Endothelial cell of umbilical vein (primary cell): ENCODE data around the gene ASPHD1. TPM values are rescaled to one million over a fixed set of nuclear protein-coding genes. Genes with fewer than 3 reads are reported as not detected.

ENCODE experiments used
- BruUV-seq: library from RNA; stranded (reverse); fragments of 400-500 nt; replicated peaks from 2 replicates; lab custom pipeline; 2021; lab: Mats Ljungman, UMichigan
- CTCF ChIA-PET: fragments of 300-600, 350-600 bp; sonication (Branson Sonifier 250); formaldehyde crosslinking; loops from one replicate; lab custom pipeline; 2021; ENCODE audit warnings: antibody characterized with exemption, inconsistent platforms; lab: Charles Lee
- POLR2A ChIA-PET: fragments of 300-600, 350-600 bp; sonication (Branson Sonifier 250); formaldehyde crosslinking; loops from one replicate; lab custom pipeline; 2021; ENCODE audit warnings: antibody characterized with exemption, inconsistent platforms; lab: Charles Lee
- DNase-seq: peaks from one replicate; pipeline ENCODE4 v3.0.0-alpha.2; 2011; ENCODE audit warnings: low read depth, low spot score
- FAIRE-seq: peaks from 2 replicates; lab custom pipeline; 2011; peaks lifted over from hg19 to GRCh38; lab: Jason Lieb, UNC
- H2AFZ ChIP-seq: 2 replicates; pipeline ENCODE4 v1.6.0; 2012; ENCODE audit warnings: low read depth, low read length, control low read depth, inconsistent platforms
- H3K27ac ChIP-seq: 2 replicates; pipeline ENCODE4 v1.5.1; 2011; ENCODE audit warnings: low read depth, mild to moderate bottlenecking, control low read depth, low read length, moderate library complexity; ENCODE audit not compliant: insufficient read depth
- H3K27me3 ChIP-seq, 2 experiments: 2 replicates each; pipeline versions ENCODE4 v1.6.0 to v1.6.1; 2011; ENCODE audit warnings: low read length in 2 of 2, mixed read lengths in 1 of 2; ENCODE audit not compliant: control insufficient read depth in 2 of 2, insufficient read depth in 2 of 2
- H3K36me3 ChIP-seq, 2 experiments: 2 replicates in 1 of 2; 3 replicates in 1 of 2; pipeline ENCODE4 v1.5.1; 2011; ENCODE audit warnings: low read length in 2 of 2, mild to moderate bottlenecking in 1 of 2, moderate library complexity in 1 of 2; ENCODE audit not compliant: control insufficient read depth in 2 of 2, insufficient read depth in 2 of 2; ENCODE audit errors: extremely low read depth in 1 of 2
- H3K4me1 ChIP-seq: 3 replicates; pipeline ENCODE4 v1.5.1; 2011; ENCODE audit warnings: mild to moderate bottlenecking, low read length; ENCODE audit not compliant: control insufficient read depth, insufficient read depth; ENCODE audit errors: extremely low read depth
- H3K4me2 ChIP-seq: 2 replicates; pipeline ENCODE4 v1.6.1; 2011; ENCODE audit warnings: low read length, control low read depth, mixed read lengths; ENCODE audit not compliant: insufficient read depth
- H3K4me3 ChIP-seq, 3 experiments: fragments of 200-600 bp in 1 of 3; sonication (generic), shearing (Covaris generic) in 1 of 3; replicated peaks in 1 of 3; 2 replicates each; pipeline ENCODE4 v1.5.1; 2011 to 2016; ENCODE audit warnings: control low read depth in 3 of 3, low read length in 3 of 3, mild to moderate bottlenecking in 2 of 3, inconsistent platforms in 1 of 3, low read depth in 1 of 3, moderate library complexity in 1 of 3; ENCODE audit not compliant: insufficient read depth in 1 of 3
- H3K79me2 ChIP-seq: 2 replicates; pipeline ENCODE4 v1.6.0; 2012; ENCODE audit warnings: low read length, inconsistent platforms; ENCODE audit not compliant: control insufficient read depth, insufficient read depth
- H3K9ac ChIP-seq: replicated peaks from 2 replicates; pipeline ENCODE3; 2011; ENCODE audit warnings: low read length, control low read depth; ENCODE audit not compliant: insufficient read depth; ENCODE audit errors: extremely low read depth
- H3K9me1 ChIP-seq: replicated peaks from 3 replicates; pipeline ENCODE4 v1.6.0; 2011; ENCODE audit warnings: mild to moderate bottlenecking, low read length; ENCODE audit not compliant: control insufficient read depth, insufficient read depth; ENCODE audit errors: extremely low read depth
- H3K9me3 ChIP-seq: replicated peaks from 2 replicates; pipeline ENCODE4 v1.5.1; 2012; ENCODE audit warnings: low read length, inconsistent platforms; ENCODE audit not compliant: control insufficient read depth, insufficient read depth
- H4K20me1 ChIP-seq: replicated peaks from 2 replicates; pipeline ENCODE3; 2011; ENCODE audit warnings: mild to moderate bottlenecking, low read length; ENCODE audit not compliant: control insufficient read depth, insufficient read depth; ENCODE audit errors: extremely low read depth
- CTCF ChIP-seq, 2 donors: IDR thresholded peaks; 1 replicate in 1 of 2; 2 replicates in 1 of 2; pipeline ENCODE4 v1.5.1; 2011; ENCODE audit warnings: low read length in 2 of 2, mild to moderate bottlenecking in 2 of 2, moderate library complexity in 2 of 2, control low read depth in 1 of 2, inconsistent platforms in 1 of 2, low read depth in 1 of 2; ENCODE audit not compliant: insufficient read depth in 1 of 2; ENCODE audit errors: extremely low read depth in 1 of 2
- EZH2 ChIP-seq: IDR thresholded peaks from 2 replicates; pipeline ENCODE4 v1.6.1; 2012; ENCODE audit warnings: borderline replicate concordance, low read depth, mild to moderate bottlenecking, moderate library complexity, low read length, inconsistent platforms; ENCODE audit not compliant: severe bottlenecking
- FOS ChIP-seq: IDR thresholded peaks from 2 replicates; pipeline ENCODE4 v1.6.1; 2011; ENCODE audit warnings: mild to moderate bottlenecking, low read length, moderate library complexity, borderline replicate concordance; ENCODE audit not compliant: insufficient read depth
- GATA2 ChIP-seq: IDR thresholded peaks from 2 replicates; pipeline ENCODE4 v1.7.0; 2011; ENCODE audit warnings: low read depth, mild to moderate bottlenecking, moderate library complexity, mixed read lengths, low read length; ENCODE audit not compliant: insufficient read length, insufficient read depth
- JUN ChIP-seq: IDR thresholded peaks from 2 replicates; pipeline ENCODE4 v1.6.1; 2011; ENCODE audit warnings: borderline replicate concordance, low read depth; ENCODE audit not compliant: insufficient read length, insufficient read depth
- MAX ChIP-seq: IDR thresholded peaks from 2 replicates; pipeline ENCODE4 v1.6.1; 2011; ENCODE audit not compliant: insufficient read depth, insufficient read length
- MYC ChIP-seq: IDR thresholded peaks from one replicate; pipeline ENCODE4 v1.6.1; 2011; ENCODE audit warnings: mild to moderate bottlenecking, low read depth, low read length
- POLR2A ChIP-seq: IDR thresholded peaks from 2 replicates; pipeline ENCODE4 v1.6.1; 2012; ENCODE audit warnings: low read depth, mild to moderate bottlenecking, control low read depth, low read length
- POLR2AphosphoS5 ChIP-seq: IDR thresholded peaks from 2 replicates; pipeline ENCODE4 v1.6.1; 2012; ENCODE audit warnings: low read depth, mild to moderate bottlenecking, control low read depth, low read length, moderate library complexity; ENCODE audit not compliant: insufficient read depth
- dilution Hi-C: fragments of 300-500 bp; cut with MboI; formaldehyde crosslinking; loops from one replicate; pipeline ENCODE4 v1.15.0; 2019; ENCODE audit warnings: low sequenced_read_pairs; ENCODE audit not compliant: extremely low pct_ligation_motif_present
- intact Hi-C: fragments of 100-400 bp; cut with micrococcal nuclease; formaldehyde crosslinking; loops from one replicate; pipeline ENCODE4 v1.10.0; 2022
- polyA plus RNA-seq, 4 experiments: library from polyadenylated mRNA; depleted of rRNA in 3 of 4; stranded (reverse) in 3 of 4; unstranded in 1 of 4; fragments of >200 nt; gene quantifications; 2 replicates each; pipeline versions ENCODE4 v1.2.1 to v1.2.3, GENCODE V29; 2011 to 2012; ENCODE audit warnings: missing spikeins in 1 of 4
- total RNA-seq: library from RNA; stranded (reverse); gene quantifications from 2 replicates; pipeline ENCODE4 v1.2.3, GENCODE V29; 2021

The ASPHD1 gene
- total and polyA plus RNA-seq, 2 donors (not counting 3 experiments of a cell fraction or from before 2014, with no cell fraction given) = 0.90 to 1.2 TPM

GRCh38 chr16:29898135-29898803 lies 2.0 kb upstream of the ASPHD1 start:
- dilution Hi-C loops (no loop called here), intact Hi-C loops (no loop called here)
- Histone ChIP-seq H4K20me1 (no peaks in the 10 kb centered on the region), H3K9ac (no peak overlapping the region), H3K79me2 (no peaks in the 10 kb centered on the region), H3K4me3 (peak overlapping the region in 1 of 3 experiments; percentile 31), H2AFZ (no peak overlapping the region), H3K9me1 (no peaks in the 10 kb centered on the region), H3K27ac (no peak overlapping the region), H3K4me1 (peaks cover 5% of the 10 kb centered on the region), H3K4me2 (no peak overlapping the region), H3K9me3 (no peaks in the 10 kb centered on the region), H3K36me3 (no peaks in the 10 kb centered on the region), H3K27me3 (peaks cover 5 to 8% of the 10 kb centered on the region in 2 experiments)
- no peak for DNase-seq
- no TSS peak for BruUV-seq
- no peak for TF ChIP-seq MYC
- no peak for TF ChIP-seq EZH2
- TF ChIP-seq POLR2A = no peak
- no peak for TF ChIP-seq POLR2AphosphoS5
- TF ChIP-seq JUN = no peak
- TF ChIP-seq GATA2 = no peak
- no peak for TF ChIP-seq MAX
- TF ChIP-seq CTCF (IDR thresholded peaks at IDR 0.05; ENCODE audit: extremely low read depth in 1 of 2, insufficient read depth in 1 of 2, low read depth in 1 of 2, low read length in 2 of 2) = no peak
- no peak for TF ChIP-seq FOS
- ChIA-PET CTCF (interaction anchor here (0.7 kb wide), 1 partner anchor 153 kb away, joined by 3 read pairs; no protein-coding TSS in a partner anchor), POLR2A (no interaction called here)
- FAIRE-seq = no peak
